GM19324 (cell line): ENCODE data around the gene CWF19L2.
"Not testable (repeated sequence)": the region's sequence is repeated elsewhere in the genome, so short reads cannot be mapped to it uniquely, and the experiment has no call there.

Experiments used
- ATAC-seq: cut with Tn5 transposase; IDR thresholded peaks from one replicate; pipeline ENCODE4 v1.9.1; 2021; ENCODE audit warnings: mild to moderate bottlenecking, moderate library complexity; ENCODE audit not compliant: unreplicated experiment, low FRiP score

CWF19L2 gene

GRCh38 chr11:107457558-107458271, at the start of gene CWF19L2:
Gene CWF19L2 (minus strand): TSS chr11:107457825. CDS start chr11:107457816, 9 bp downstream.
- peak; percentile 97 for ATAC-seq

GRCh38 chr11:107505647-107506225, 48.1 kb upstream of the CWF19L2 start:
- no peak for ATAC-seq

- ATAC-seq: no peak
These were observed 47.4 kb upstream of the CWF19L2 start for GRCh38 chr11:107504981-107505380.

GRCh38 chr11:107501713-107502112, 44.1 kb upstream of the CWF19L2 start:
- no peak for ATAC-seq

- not testable (repeated sequence) for ATAC-seq
These were observed 39.7 kb upstream of the CWF19L2 start for GRCh38 chr11:107497371-107497770.

GRCh38 chr11:107496011-107496410, 38.4 kb upstream of the CWF19L2 start:
- ATAC-seq: no peak

- ATAC-seq: no peak
These were observed 36.4 kb upstream of the CWF19L2 start for GRCh38 chr11:107494055-107494454.

- ATAC-seq: no peak
These were observed 35.5 kb upstream of the CWF19L2 start for GRCh38 chr11:107493117-107493516.

GRCh38 chr11:107490836-107491235, 33.2 kb upstream of the CWF19L2 start:
- no peak for ATAC-seq

- no peak for ATAC-seq
These were observed 24.6 kb upstream of the CWF19L2 start for GRCh38 chr11:107482234-107482633.

GRCh38 chr11:107478922-107479321, 21.3 kb upstream of the CWF19L2 start:
- no peak for ATAC-seq

GRCh38 chr11:107477820-107478219, 20.2 kb upstream of the CWF19L2 start:
- no peak for ATAC-seq

- no peak for ATAC-seq
These were observed 16.2 kb upstream of the CWF19L2 start for GRCh38 chr11:107473792-107474191.

- ATAC-seq: no peak
These were observed 15.3 kb upstream of the CWF19L2 start for GRCh38 chr11:107472966-107473365.

GRCh38 chr11:107468596-107468995, 11.0 kb upstream of the CWF19L2 start:
- no peak for ATAC-seq

- ATAC-seq: no peak
These were observed 10.1 kb upstream of the CWF19L2 start for GRCh38 chr11:107467696-107468095.

- ATAC-seq: not testable (repeated sequence)
These were observed 8.7 kb upstream of the CWF19L2 start for GRCh38 chr11:107466275-107466866.

- peak; percentile 42 for ATAC-seq
These were observed 444 bp downstream of the CWF19L2 start for GRCh38 chr11:107457205-107457557.

GRCh38 chr11:107453594-107454286, 3.9 kb downstream of the CWF19L2 start:
- ATAC-seq: no peak

- peak; percentile 54 for ATAC-seq
These were observed 10.7 kb downstream of the CWF19L2 start for GRCh38 chr11:107446822-107447431.

- ATAC-seq: no peak
These were observed 14.9 kb downstream of the CWF19L2 start for GRCh38 chr11:107442715-107443215.
